Liver (tissue), 9 donors: ENCODE results near the gene B4GALT4. TPM values are rescaled to one million over a fixed set of nuclear protein-coding genes. Genes with fewer than 3 reads are reported as not detected.

Experiments used
- DNase-seq: peaks from one replicate; pipeline ENCODE4 v3.0.0-alpha.2; 2017; ENCODE audit warnings: low spot score
- H3K27ac ChIP-seq, 2 donors: one replicate each; pipeline ENCODE4 v1.7.0; 2013; ENCODE audit warnings: inconsistent platforms in 2 of 2, low read length in 2 of 2, control low read depth in 1 of 2, low read depth in 1 of 2, mild to moderate bottlenecking in 1 of 2
- H3K27me3 ChIP-seq, 4 donors: one replicate each; pipeline versions ENCODE4 v1.6.1 to v1.7.0; 2013; ENCODE audit warnings: low read length in 3 of 4, inconsistent platforms in 1 of 4, mild to moderate bottlenecking in 1 of 4, moderate library complexity in 1 of 4; ENCODE audit not compliant: control insufficient read depth in 4 of 4, insufficient read depth in 4 of 4
- H3K36me3 ChIP-seq, 4 donors: one replicate each; pipeline versions ENCODE4 v1.6.1 to v1.7.0; 2013; ENCODE audit warnings: low read length in 3 of 4, mild to moderate bottlenecking in 3 of 4, low read depth in 1 of 4, moderate library complexity in 1 of 4; ENCODE audit not compliant: control insufficient read depth in 4 of 4, insufficient read depth in 3 of 4
- H3K4me1 ChIP-seq, 4 donors: one replicate each; pipeline versions ENCODE4 v1.6.1 to v1.7.0; 2013; ENCODE audit warnings: low read length in 3 of 4, mild to moderate bottlenecking in 3 of 4, moderate library complexity in 1 of 4; ENCODE audit not compliant: control insufficient read depth in 4 of 4, insufficient read depth in 4 of 4
- H3K4me3 ChIP-seq, 3 donors: one replicate each; pipeline versions ENCODE4 v1.6.1 to v1.7.0; 2013; ENCODE audit warnings: low read length in 3 of 3, control low read depth in 1 of 3, low read depth in 1 of 3, mild to moderate bottlenecking in 1 of 3
- H3K9ac ChIP-seq, 2 donors: one replicate each; pipeline ENCODE4 v1.7.0; 2013; ENCODE audit warnings: low read length in 2 of 2, mild to moderate bottlenecking in 2 of 2, moderate library complexity in 2 of 2, control low read depth in 1 of 2, low read depth in 1 of 2
- H3K9me3 ChIP-seq, 4 donors: one replicate each; pipeline versions ENCODE4 v1.6.1 to v1.7.0; 2013; ENCODE audit warnings: low read length in 3 of 4; ENCODE audit not compliant: control insufficient read depth in 4 of 4
- EGR1 ChIP-seq, 2 donors: IDR thresholded peaks; 2 replicates each; pipeline ENCODE4 v1.6.1; 2016 to 2018; ENCODE audit warnings: antibody characterized with exemption in 2 of 2, low read depth in 2 of 2
- FOXA1 ChIP-seq: IDR thresholded peaks from 2 replicates; pipeline ENCODE4 v1.6.1; 2016; ENCODE audit warnings: antibody characterized with exemption
- JUND ChIP-seq, 2 donors: IDR thresholded peaks; 2 replicates each; pipeline ENCODE4 v1.6.1; 2016; ENCODE audit warnings: antibody characterized with exemption in 2 of 2
- NR2F2 ChIP-seq: IDR thresholded peaks from 2 replicates; pipeline ENCODE4 v1.6.1; 2016; ENCODE audit warnings: antibody characterized with exemption
- RAD21 ChIP-seq, 2 donors: IDR thresholded peaks; 2 replicates each; pipeline ENCODE4 v1.6.1; 2016; ENCODE audit warnings: antibody characterized with exemption in 2 of 2, mild to moderate bottlenecking in 2 of 2
- YY1 ChIP-seq: IDR thresholded peaks from 2 replicates; pipeline ENCODE4 v1.6.1; 2016; ENCODE audit warnings: antibody characterized with exemption, mild to moderate bottlenecking
- WGBS: extraction: QIAGEN DNeasy Blood & Tissue Kit; methylation state at CpG from one replicate; pipeline ENCODE4 v1.1.7; 2013; 5-methylcytosine and 5-hydroxymethylcytosine counted together
- polyA plus RNA-seq, 2 donors: library from polyadenylated mRNA; stranded (reverse) in 1 of 2; unstranded in 1 of 2; fragments of 200-250 nt in 1 of 2; fragments of >200 nt in 1 of 2; fragmentation: Nextera tagmentation in 1 of 2; extraction: Ambion mirVana in 1 of 2; gene quantifications; one replicate each; pipeline versions ENCODE4 v1.2.1 to v1.2.3, GENCODE V29; 2013 to 2015
- total RNA-seq, 2 donors: library from RNA; depleted of rRNA; stranded (reverse); fragments of >200 nt; gene quantifications; one replicate each; pipeline ENCODE4 v1.2.3, GENCODE V29; 2014
- TF ChIP-seq, protein P1 (sequence below): fragments of 150-350 bp; IDR thresholded peaks from 2 replicates; pipeline ENCODE4 v1.5.1; 2017; ENCODE audit warnings: improper control_type of control experiment, low read depth, low read length; ENCODE audit not compliant: missing input control
- TF ChIP-seq, protein P2 (sequence below): IDR thresholded peaks from 2 replicates; pipeline ENCODE4 v1.6.1; 2016; ENCODE audit warnings: antibody characterized with exemption, mild to moderate bottlenecking
- TF ChIP-seq, protein P3 (sequence below): IDR thresholded peaks from 2 replicates; pipeline ENCODE4 v1.6.1; 2016; ENCODE audit warnings: antibody characterized with exemption
- TF ChIP-seq, protein P4 (sequence below): IDR thresholded peaks from 2 replicates; pipeline ENCODE4 v1.6.1; 2016; ENCODE audit warnings: antibody characterized with exemption
- donor health status: healthy.
- donor health status: healthy.
- donor health status: healthy.
- donor health status: healthy.
- donor health status: healthy.

B4GALT4 gene
- total and polyA plus RNA-seq, 4 donors = 9.3 to 14.6 (median 10.5) TPM

DNA sequence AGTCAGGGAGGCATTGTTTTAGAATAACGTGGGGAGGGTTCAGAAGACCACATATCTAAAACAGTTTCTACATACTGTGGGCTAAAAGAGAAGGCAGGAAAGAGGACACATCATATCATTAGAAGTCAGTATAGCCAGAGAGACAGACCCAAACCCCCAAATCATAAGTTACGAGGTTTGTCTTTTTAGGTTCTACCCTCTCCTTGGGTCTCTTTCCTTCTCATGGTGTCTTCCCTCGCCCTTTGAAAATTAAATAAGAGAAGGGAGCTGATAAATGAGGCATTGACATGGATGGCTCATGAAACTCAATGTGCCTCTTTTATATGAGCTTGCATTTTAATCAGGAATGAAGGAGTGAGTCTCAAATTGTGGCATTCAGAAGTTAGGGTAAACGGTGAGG is 63.9 kb downstream of the B4GALT4 start:
- no peak for DNase-seq
- H3K4me3 ChIP-seq = no peak overlapping the region
- no peak overlapping the region for H3K9ac ChIP-seq
- no peak overlapping the region for H3K27ac ChIP-seq
- H3K9me3 ChIP-seq = no peaks in the 10 kb centered on the region
- no peaks in the 10 kb centered on the region for H3K36me3 ChIP-seq
- WGBS = 71% methylated on average over 4 of the region's 4 CpGs
- peaks cover 0 to 2% (median 0%) of the 10 kb centered on the region in 4 donors for H3K4me1 ChIP-seq
- TF ChIP-seq, protein P1, sequence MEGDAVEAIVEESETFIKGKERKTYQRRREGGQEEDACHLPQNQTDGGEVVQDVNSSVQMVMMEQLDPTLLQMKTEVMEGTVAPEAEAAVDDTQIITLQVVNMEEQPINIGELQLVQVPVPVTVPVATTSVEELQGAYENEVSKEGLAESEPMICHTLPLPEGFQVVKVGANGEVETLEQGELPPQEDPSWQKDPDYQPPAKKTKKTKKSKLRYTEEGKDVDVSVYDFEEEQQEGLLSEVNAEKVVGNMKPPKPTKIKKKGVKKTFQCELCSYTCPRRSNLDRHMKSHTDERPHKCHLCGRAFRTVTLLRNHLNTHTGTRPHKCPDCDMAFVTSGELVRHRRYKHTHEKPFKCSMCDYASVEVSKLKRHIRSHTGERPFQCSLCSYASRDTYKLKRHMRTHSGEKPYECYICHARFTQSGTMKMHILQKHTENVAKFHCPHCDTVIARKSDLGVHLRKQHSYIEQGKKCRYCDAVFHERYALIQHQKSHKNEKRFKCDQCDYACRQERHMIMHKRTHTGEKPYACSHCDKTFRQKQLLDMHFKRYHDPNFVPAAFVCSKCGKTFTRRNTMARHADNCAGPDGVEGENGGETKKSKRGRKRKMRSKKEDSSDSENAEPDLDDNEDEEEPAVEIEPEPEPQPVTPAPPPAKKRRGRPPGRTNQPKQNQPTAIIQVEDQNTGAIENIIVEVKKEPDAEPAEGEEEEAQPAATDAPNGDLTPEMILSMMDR = no peak
- TF ChIP-seq JUND (IDR thresholded peaks at IDR 0.05) (no peak), EGR1 (IDR thresholded peaks at IDR 0.05; ENCODE audit: low read depth in 2 of 2) (no peak), NR2F2 (no peak), FOXA1 (no peak), RAD21 (IDR thresholded peaks at IDR 0.05) (no peak)
- TF ChIP-seq, protein P2, sequence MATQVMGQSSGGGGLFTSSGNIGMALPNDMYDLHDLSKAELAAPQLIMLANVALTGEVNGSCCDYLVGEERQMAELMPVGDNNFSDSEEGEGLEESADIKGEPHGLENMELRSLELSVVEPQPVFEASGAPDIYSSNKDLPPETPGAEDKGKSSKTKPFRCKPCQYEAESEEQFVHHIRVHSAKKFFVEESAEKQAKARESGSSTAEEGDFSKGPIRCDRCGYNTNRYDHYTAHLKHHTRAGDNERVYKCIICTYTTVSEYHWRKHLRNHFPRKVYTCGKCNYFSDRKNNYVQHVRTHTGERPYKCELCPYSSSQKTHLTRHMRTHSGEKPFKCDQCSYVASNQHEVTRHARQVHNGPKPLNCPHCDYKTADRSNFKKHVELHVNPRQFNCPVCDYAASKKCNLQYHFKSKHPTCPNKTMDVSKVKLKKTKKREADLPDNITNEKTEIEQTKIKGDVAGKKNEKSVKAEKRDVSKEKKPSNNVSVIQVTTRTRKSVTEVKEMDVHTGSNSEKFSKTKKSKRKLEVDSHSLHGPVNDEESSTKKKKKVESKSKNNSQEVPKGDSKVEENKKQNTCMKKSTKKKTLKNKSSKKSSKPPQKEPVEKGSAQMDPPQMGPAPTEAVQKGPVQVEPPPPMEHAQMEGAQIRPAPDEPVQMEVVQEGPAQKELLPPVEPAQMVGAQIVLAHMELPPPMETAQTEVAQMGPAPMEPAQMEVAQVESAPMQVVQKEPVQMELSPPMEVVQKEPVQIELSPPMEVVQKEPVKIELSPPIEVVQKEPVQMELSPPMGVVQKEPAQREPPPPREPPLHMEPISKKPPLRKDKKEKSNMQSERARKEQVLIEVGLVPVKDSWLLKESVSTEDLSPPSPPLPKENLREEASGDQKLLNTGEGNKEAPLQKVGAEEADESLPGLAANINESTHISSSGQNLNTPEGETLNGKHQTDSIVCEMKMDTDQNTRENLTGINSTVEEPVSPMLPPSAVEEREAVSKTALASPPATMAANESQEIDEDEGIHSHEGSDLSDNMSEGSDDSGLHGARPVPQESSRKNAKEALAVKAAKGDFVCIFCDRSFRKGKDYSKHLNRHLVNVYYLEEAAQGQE = no peak
- TF ChIP-seq, protein P3, sequence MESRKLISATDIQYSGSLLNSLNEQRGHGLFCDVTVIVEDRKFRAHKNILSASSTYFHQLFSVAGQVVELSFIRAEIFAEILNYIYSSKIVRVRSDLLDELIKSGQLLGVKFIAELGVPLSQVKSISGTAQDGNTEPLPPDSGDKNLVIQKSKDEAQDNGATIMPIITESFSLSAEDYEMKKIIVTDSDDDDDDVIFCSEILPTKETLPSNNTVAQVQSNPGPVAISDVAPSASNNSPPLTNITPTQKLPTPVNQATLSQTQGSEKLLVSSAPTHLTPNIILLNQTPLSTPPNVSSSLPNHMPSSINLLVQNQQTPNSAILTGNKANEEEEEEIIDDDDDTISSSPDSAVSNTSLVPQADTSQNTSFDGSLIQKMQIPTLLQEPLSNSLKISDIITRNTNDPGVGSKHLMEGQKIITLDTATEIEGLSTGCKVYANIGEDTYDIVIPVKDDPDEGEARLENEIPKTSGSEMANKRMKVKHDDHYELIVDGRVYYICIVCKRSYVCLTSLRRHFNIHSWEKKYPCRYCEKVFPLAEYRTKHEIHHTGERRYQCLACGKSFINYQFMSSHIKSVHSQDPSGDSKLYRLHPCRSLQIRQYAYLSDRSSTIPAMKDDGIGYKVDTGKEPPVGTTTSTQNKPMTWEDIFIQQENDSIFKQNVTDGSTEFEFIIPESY = no peak
- H3K27me3 ChIP-seq = peaks cover 0 to 5% (median 0%) of the 10 kb centered on the region in 4 donors

DNA sequence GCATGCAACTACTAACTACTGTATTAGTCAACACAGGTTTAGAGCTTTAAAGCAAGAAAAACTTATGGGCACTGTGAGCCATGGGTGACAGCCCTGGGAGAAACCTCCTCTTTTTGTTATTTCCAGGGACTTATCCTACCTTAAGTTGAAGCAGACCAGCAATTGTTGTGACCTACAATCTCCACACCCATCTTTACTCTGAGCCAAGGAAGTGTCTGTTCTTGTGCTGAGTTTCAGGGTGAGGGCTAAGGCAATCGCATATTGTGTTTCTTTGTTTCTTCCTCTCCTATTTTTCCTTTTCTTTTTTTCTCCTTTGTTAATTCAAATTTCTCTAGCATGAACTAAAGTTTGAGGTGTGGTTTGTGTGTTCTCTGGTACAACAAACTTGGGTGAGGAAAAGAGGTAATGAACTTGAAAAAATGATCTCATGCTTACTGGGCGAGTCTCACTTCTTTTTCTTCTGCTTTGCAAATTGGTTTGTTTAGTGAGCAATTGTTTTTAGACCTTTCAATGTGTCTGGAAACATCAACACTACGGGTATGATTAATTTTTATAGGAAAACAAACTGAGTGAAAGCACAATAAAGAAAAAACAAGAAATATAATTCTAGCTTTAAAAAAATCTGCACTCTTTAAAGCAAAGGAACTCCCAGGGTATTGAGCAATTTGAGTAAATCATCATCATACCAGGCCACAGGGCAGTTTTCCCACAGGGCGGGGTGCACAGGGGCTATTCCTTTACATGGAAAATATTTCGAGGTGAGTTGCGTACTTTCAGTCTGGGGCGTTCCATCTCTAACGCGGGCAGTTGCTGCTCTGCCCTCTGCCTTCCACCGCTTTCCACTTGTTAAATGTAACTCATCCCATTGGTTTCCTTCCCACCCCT is 64.6 kb downstream of the B4GALT4 start:
- Histone ChIP-seq H3K36me3 (no peaks in the 10 kb centered on the region), H3K4me3 (no peak overlapping the region), H3K4me1 (peaks cover 0 to 2% (median 0%) of the 10 kb centered on the region in 4 donors), H3K27ac (no peak overlapping the region), H3K9me3 (no peaks in the 10 kb centered on the region), H3K9ac (no peak overlapping the region), H3K27me3 (peaks cover 0 to 5% (median 0%) of the 10 kb centered on the region in 4 donors)
- DNase-seq = no peak
- TF ChIP-seq, protein P1 = no peak
- TF ChIP-seq NR2F2 = no peak
- TF ChIP-seq FOXA1 = no peak
- TF ChIP-seq JUND (IDR thresholded peaks at IDR 0.05) = no peak
- no peak for TF ChIP-seq EGR1 (IDR thresholded peaks at IDR 0.05; ENCODE audit: low read depth in 2 of 2)
- TF ChIP-seq, protein P2 = no peak
- TF ChIP-seq, protein P4, sequence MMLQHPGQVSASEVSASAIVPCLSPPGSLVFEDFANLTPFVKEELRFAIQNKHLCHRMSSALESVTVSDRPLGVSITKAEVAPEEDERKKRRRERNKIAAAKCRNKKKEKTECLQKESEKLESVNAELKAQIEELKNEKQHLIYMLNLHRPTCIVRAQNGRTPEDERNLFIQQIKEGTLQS = no peak
- no peak for TF ChIP-seq YY1
- 46% methylated on average over 10 of the region's 10 CpGs for WGBS
